GM19240 (cell line): ENCODE results near the gene EDN3.

Experiments used
- DNase-seq: peaks from one replicate; pipeline ENCODE4 v3.0.0; 2011; ENCODE audit warnings: low spot score; ENCODE audit not compliant: insufficient read length

The EDN3 gene, protein sequence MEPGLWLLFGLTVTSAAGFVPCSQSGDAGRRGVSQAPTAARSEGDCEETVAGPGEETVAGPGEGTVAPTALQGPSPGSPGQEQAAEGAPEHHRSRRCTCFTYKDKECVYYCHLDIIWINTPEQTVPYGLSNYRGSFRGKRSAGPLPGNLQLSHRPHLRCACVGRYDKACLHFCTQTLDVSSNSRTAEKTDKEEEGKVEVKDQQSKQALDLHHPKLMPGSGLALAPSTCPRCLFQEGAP

DNA sequence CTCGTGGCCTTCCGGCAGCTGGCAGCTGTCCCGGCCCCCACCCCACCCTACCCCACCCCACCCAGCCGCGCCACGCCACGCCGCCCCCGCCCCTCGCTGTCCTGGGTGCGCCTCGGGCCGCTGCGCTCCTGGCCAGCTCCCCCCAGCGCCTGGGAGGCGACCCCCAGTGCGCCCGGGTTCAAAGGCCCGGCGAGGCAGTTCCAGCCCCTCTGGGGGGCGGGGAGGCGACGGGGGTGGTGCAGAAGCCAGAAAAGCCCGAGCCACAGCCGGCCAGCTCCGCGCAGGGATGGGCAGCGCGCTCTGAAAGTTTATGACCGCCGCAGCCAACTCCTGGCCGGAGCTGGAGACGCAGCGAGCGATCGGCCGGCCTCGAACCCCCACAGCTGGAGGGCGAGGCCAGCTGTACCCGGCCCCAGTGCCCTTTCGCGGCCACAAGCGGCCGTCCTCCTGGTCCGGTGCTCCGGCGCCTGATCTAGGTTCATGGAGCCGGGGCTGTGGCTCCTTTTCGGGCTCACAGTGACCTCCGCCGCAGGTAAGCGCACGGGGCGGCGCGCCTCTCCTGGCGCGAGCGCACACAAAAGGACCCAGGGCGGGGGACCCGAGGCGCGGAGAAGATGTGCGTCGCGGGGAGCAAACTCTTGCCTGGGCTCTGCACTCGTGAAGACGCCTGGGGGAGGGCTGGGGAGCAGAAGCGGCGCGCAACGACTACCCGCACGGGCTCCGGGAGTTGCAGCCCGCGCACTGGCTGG lies at the start of gene EDN3:
EDN3 (plus strand) TSS at position 279 of the 749 bp plus-strand sequence; CDS start at position 481, 202 bp downstream.
- DNase-seq = no peak

DNA sequence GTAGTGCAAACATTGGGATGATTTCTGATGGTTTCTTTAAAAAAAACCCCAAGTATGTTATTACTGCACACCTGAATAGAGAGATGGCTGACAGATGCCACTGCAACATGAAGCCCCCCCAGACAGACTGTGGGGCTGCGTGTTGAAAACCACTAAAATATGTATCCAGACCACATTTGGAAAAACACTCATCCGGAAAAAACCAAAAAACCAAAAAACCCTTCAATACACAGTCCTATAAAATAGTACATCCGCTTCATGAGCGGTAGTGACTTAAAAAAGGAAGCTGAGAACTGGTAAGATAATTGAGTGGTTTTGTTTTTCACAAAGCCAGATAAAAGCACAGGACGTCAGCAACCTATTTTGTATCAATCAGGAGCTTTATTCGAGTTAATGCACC lies 47.1 kb upstream of the EDN3 start:
- DNase-seq = no peak

DNA sequence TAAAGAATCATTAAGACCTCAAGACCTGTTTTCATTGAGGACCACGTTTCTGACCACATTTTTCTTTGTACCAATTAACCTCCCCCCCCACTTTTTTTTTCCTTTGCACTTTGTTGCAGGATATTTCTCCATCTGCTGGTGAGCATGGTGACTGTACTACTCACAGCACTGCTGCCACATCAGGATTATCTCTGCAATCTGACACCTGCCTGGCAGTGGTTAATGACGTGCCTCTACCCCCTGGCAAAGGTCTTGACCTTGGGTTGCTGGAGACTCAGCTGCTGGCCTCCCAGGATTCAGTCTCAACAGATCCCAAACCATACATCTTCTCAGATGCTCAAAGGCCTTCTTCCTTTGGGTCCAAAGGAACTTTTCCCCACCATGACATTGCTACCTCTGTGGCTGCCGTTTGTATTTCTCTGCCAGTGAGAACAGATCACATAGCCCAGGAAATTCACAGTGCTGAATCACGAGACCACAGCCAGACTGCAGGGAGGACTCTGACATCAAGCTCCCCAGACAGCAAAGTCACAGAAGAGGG lies 46.6 kb upstream of the EDN3 start:
- no peak for DNase-seq

DNA sequence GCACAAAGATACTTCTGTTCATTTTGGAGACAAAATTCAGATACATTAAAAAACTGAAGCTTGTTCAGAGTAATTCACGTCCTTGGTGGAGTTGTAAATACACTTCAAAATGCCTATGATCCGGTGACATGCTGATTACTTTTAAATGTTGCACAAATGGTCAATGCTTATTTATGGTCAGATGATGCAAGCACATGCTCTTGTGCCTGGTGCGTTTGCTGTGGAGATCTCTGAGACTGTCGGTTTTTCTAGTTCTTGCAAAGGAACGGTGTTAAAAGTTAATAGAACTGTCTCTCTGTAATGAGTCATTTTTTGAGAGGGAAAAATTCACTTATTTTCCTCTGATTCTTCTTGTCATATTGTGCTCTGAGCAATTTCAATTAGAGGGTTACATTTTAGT lies 45.2 kb upstream of the EDN3 start:
- DNase-seq = no peak

DNA sequence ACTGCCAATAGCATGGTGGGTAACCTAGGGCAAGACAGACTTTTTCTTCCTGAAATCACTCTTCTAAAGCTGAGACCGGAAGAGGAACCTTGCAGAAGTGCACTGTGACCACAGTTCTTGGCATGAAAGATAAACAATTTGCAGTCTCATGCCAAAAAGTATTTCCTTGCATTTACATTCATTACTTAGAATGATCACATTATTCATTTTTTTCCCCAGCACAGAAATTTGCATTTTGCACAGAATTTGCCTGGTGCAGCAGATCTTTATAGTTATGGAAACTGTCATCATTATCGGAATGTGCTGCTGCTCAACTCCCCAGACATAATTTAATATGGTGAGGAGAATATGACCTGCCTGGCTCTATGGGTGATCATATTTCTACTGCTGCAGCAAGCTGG lies 42.2 kb upstream of the EDN3 start:
- DNase-seq = no peak

DNA sequence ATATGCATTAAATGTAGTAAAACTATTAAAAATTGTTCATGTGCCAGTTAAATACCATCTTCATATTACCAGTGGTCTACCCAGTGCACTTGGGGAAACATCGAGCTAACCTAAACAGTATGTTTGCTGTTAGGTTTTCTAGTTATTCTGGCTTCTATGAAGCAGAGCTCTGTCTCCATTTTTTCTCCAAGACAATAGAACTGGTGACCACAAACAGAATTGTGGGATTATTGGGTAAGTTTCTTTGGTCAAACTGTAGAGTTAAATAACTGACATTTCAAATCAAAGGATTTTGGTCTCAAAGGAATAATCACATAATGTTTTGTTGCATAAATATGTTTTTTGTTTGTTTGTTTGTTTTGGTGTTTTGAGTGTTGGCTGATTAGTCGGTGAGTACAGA lies 40.5 kb upstream of the EDN3 start:
- DNase-seq = no peak

DNA sequence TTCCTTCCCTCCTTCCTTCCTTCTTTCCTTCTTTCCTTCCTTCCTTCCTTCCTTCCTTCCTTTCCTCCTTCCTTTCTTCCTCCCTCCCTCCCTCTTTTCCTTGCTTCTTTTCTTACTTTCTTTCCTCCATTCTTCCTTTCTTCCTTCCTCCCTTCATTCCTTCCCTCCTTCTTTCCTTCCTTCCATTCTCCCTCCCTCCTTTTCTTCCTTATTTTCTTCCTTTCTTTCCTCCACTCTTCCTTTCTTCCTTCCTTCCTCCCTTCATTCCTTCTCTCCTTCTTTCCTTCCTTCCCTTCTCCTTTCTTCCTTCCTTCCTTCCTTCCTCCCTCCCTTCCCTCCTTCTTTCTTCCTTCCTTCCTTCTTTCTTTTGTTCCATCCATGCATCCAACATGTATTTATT lies 35.1 kb upstream of the EDN3 start:
- DNase-seq = no peak

DNA sequence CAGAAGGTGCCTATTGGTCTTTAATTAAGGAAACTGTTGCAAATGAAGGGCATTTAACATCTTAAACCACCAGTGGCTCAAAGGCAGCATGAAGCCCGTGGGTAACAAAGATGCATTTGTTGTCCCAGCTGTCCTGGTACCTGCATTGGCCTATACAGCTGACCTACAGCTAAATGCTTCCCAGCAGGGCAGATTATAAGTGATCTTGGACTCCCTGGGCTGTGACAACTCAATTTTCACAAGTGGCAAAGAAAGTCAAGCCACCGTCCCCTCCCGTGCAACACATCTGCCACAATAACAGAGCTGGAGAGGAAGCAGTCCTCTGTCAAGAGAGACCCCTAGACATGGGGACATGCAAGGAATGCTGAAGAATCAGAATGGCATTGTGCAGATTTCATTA lies 31.5 kb upstream of the EDN3 start:
- DNase-seq = no peak

DNA sequence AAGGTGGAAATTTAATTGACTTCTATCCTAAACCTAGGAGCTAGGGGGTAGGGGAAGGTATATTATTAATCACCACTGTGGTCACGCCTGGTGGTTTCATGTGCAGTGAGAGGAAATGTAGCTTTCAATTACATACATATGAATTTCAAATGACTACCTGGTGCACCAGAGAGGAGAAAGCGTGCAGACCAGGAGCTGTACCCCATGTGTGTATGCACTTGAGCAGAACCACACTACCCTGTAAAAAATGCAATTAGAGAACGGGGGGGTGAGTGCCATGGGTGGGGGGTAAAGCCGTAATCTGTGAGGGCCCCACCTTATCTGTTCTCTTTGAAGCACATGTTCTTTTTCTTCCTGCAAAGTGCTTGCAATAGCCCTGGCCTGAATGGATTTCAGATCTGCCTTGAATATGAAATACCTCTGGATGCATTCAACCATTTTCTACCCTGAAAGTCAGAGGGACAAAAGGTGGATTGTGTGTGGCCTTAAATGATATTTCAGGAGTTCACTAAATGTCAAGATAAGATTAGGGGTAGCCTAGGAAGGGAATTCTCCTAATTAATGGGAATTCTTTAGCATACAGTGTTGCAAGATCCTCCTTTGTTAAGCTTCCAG lies 30.9 kb upstream of the EDN3 start:
- no peak for DNase-seq

DNA sequence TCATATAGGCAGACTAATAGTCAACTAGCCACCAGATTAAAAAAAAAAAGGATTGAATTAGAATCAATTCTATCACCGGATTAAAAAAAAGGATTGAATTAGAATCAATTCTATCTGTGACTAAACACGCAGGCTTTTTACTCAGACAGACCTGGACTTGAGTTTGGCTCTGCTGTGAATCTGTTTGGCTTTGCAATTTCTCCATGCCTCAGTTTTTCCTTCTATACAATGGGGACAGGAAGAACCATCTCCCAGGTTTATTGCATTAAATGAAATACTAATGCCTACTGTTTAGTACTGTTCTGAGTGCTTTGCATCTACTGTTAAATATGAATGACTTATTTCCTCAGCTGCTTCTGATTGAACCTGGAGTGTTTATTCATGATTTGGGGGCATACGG lies 30.0 kb upstream of the EDN3 start:
- no peak for DNase-seq

DNA sequence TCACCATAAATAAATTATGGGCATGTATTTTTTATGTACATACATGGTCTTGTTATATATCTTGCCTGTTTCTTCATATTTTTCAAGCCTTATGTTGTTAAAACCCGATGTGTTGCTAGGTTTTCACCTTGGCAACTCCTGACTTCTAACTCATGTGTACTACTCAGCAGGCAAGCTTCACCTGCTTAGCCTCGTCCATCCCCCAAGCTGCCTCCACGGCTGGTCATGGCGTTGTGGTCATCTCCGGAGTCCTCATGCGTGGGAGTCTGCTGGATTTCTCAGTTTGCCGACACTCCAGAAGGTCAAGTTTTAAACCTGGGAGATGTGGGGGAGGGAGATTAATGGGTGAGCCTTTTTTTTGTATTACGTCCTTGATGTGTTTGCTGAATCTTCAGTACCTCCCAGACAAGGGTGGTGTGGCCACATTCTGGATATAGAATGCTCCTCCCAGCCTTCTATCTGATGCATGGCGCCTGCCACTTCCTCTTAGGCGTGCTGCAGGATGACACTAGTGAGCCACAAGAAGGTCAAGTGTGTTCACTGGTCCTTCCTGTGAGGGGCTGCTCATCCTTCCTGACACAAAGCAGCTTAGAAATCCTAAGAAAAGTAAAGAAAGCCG lies 26.6 kb upstream of the EDN3 start:
- no peak for DNase-seq

DNA sequence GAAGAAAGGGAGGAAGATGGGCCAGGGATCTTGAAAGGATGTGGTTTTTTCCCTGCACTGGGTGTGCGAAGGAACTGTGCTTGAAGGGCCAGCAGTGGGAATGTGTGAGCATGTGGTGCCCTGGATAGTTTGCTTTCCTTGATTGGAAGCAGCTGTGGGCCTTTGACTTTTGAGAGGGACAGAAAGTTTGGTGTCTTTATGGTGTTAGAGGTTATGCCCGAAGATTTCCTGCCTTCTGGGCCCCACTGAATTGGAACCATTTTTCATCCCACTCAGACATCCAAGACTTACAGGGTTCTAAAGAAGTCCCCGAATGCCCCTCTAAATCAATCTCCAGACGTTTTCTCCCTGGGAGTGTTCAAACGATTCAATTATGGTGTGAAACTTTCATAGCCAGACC lies 23.5 kb upstream of the EDN3 start:
- DNase-seq = no peak

DNA sequence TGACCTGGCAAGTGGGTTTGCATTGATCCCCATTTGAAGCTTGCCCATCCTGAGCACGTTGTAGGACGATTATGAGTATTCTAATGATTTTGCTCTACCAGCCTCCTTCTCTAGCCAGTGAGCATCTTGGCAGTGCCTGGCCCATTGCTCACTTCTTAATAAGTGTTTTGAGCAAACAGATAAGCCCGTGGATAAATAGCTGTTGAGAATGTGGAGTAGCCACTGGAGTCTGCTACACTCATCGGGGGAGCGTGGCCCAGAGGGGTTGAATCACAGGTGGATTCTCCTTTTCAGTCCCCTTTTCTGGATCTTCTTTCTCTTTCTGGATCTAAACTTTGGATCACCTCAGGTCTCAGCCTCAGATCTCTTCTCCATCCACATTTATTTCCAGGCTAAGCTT lies 15.9 kb upstream of the EDN3 start:
- no peak for DNase-seq

DNA sequence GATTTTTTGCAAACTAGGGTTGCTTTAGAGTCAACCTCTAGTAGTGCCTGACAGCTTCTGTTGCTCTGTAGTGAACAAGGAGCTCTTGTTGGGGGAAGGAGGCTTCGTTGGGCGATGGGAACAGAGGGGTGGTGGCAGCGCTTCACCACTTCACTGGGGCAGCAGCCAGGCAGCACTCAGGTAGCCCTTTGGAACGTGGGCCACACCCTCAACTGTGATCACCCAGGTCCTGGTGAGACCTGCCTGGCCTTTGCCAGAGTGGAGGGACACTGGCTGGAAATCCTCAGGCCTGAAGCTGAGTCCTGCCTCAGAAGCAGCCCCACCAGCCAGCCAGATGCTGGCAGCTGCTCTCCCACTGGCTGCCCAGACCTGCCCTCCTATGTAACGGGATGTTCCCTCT lies 10.4 kb upstream of the EDN3 start:
- DNase-seq = no peak

DNA sequence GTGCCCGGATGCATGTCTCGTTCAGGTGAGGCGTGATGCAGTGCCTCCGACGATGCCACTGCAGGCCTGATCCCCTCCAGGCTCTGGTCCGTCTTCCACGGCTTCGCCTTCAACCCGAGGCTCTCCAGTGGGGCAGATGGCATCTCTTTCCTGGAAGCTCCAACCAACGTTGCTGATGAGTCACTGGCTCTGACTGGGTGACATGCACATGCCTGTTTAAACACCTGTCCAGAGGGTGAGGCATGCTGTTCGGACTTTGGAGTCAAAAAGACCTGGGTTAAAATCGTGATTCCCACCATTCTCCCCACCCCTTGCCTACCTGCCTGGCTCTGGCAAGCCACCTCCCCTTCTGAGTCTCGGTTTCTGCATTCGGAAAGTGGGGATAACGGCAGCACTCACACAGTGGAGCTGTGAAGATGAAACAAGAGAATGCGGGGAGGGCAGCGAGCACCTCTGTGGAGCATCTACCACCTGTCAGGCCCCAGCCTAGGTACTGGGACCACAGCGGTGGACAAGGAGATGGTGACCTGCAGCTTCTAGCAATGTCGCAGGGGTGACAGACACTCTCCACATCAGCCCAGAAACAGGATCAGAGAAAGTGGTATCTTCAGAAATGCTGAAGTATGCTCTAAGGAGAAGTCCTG lies 8.5 kb upstream of the EDN3 start:
- no peak for DNase-seq

DNA sequence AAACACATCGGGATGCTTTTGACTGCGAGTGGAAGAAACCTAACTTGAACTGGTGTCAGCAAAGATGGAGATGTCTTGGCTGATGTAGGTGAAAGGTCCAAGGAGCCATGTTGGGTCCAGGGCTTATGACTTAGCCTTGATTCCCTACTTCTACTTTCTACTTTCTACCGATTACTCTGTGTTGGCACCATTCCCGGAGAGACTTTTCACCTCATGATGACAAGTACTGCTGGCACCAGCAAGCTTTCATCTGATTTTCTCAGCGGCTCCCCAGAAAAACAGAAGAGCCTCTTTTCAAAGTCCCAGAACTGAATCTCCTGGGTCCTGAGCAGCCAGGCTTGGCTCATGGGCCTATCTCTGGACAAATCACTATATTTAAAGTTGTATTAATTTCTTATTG lies 4.9 kb upstream of the EDN3 start:
- DNase-seq = no peak

DNA sequence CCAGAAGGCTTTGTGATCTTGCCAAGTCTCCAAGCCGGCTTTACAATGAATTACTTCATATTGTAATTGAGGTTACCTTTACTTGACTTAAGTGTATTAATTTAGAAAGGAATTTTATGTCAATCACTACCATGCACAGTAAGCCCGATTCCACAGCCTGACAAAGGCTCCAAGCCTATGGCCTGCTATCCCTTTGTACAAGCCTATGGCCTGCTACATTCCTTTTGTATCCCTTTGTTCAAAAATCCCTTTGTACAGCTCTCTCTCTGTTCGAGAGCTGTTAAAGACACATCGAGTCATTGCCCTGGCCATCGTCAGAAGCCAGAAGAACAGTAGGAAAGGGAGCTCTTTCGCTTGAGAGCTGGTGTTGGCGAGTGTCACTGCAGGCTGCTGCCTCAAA lies 2.7 kb upstream of the EDN3 start:
- no peak for DNase-seq

DNA sequence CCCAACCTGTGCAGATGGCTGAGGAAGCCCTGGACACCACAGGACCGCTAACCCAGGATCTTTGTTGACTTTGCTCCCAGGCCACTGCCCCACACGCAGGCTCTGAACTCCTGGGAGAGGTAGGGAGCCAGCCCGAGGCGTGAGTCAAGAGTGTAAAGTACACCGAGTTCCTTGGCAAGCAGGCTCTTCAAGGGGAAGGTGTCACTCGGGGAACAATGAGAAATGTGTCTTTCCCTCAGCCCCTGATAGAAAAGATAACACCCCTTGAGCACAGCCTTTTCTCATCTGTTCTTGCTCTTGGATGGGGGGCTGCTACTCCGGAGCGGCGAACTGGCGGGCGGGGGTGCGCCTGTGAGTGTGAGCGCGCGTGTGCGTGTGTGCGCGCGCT lies 472 bp upstream of the EDN3 start:
- DNase-seq = no peak

DNA sequence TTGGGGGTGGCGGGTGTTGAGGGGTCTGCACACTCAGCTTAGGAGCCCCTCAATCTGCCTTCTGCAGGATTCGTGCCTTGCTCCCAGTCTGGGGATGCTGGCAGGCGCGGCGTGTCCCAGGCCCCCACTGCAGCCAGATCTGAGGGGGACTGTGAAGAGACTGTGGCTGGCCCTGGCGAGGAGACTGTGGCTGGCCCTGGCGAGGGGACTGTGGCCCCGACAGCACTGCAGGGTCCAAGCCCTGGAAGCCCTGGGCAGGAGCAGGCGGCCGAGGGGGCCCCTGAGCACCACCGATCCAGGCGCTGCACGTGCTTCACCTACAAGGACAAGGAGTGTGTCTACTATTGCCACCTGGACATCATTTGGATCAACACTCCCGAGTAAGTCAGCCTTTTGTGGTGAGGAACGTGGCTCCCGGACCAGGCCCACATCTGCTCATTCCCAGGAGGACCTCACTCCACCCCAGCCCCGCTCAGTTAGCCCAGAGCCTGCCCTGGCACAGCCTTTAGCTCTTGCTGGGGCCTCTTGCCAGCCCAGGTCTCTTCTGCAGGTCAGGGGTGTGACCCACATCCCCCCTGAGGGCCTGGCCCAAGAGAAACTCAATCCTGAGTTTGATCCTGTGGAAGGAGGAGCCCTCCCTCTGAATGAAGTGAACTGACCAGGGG lies 1.1 kb downstream of the EDN3 start:
- DNase-seq = no peak

DNA sequence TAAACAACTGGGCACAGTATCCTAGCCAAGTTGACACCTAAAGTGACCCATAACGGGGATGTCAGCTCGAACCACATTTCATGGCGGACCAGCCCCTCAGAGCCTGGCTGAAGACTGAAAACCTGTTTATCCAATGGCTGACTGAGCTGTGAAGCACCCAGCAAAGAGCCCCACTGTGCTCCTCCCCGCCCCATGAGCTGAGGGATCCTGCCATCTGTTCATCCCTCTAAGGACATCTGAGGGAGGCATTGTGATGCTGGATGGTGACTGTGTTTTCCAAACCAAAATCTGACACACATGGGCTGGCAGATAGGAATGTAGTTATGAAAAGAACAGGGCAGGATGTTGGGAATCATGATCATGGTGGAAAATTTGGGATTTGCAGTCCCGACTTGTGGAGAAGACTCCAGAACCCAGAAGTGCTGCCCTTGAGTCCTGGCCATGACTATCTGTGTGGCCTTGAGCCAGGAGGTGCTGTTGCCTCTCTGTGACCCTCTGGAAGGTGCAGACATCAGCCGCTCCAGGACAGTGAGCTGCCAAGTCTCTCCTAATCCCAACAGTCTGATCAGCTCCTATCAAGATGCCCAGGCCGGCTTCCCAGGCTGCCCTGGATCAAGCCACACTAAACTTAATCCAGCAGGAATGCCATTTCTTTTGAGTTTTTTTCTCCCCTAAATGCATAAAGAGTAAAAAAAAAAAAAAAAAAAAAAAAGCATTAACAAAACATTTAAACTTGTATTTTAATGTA lies 5.7 kb downstream of the EDN3 start:
- DNase-seq = no peak
